Measurements from ENCODE around the gene LMO7. TPM values are rescaled to one million over a fixed set of nuclear protein-coding genes. Genes with fewer than 3 reads are reported as not detected.

The LMO7 gene
- total and polyA plus RNA-seq, 8 donors: 14.7 to 50.4 (median 29.1) TPM

DNA sequence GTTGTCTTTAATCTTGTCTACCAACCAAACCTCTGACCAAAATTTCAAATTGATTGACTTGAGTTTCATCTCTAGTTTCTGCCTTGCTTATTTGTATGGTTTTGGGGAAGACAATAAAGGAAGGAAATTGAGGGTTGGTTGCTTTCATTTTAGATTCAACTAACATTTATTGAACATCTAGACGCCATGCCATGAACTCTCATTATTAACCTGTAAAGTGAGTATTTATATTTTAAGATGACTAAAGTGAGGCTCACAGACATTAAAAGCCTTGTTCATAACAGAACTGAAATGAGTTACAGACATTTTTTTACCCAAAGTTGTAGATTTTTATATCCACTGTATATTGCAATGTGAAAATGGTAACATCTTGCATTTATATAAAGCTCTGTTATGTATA is 239.3 kb downstream of the LMO7 start:
- no peak overlapping the region for H3K4me3 ChIP-seq
- WGBS, 2 donors: 77 to 92% methylated on average over 1 of the region's 1 CpG
- ATAC-seq (no peak), FAIRE-seq (peak; percentile 9), DNase-seq (no peak)
- H3K27ac ChIP-seq: no peak overlapping the region
- intact Hi-C loops (cut with DNase I): loop anchor here (5.0 to 10.0 kb wide), 3 partner anchors 597 to 1029 kb away; no protein-coding TSS in a partner anchor
- no peaks in the 10 kb centered on the region for H3K9me3 ChIP-seq
- no peaks in the 10 kb centered on the region for H3K27me3 ChIP-seq
- H3K4me1 ChIP-seq: no peaks in the 10 kb centered on the region
- no peaks in the 10 kb centered on the region for H3K36me3 ChIP-seq
- TF ChIP-seq, protein P1, sequence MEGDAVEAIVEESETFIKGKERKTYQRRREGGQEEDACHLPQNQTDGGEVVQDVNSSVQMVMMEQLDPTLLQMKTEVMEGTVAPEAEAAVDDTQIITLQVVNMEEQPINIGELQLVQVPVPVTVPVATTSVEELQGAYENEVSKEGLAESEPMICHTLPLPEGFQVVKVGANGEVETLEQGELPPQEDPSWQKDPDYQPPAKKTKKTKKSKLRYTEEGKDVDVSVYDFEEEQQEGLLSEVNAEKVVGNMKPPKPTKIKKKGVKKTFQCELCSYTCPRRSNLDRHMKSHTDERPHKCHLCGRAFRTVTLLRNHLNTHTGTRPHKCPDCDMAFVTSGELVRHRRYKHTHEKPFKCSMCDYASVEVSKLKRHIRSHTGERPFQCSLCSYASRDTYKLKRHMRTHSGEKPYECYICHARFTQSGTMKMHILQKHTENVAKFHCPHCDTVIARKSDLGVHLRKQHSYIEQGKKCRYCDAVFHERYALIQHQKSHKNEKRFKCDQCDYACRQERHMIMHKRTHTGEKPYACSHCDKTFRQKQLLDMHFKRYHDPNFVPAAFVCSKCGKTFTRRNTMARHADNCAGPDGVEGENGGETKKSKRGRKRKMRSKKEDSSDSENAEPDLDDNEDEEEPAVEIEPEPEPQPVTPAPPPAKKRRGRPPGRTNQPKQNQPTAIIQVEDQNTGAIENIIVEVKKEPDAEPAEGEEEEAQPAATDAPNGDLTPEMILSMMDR (IDR thresholded peaks at IDR 0.05): no peak

DNA sequence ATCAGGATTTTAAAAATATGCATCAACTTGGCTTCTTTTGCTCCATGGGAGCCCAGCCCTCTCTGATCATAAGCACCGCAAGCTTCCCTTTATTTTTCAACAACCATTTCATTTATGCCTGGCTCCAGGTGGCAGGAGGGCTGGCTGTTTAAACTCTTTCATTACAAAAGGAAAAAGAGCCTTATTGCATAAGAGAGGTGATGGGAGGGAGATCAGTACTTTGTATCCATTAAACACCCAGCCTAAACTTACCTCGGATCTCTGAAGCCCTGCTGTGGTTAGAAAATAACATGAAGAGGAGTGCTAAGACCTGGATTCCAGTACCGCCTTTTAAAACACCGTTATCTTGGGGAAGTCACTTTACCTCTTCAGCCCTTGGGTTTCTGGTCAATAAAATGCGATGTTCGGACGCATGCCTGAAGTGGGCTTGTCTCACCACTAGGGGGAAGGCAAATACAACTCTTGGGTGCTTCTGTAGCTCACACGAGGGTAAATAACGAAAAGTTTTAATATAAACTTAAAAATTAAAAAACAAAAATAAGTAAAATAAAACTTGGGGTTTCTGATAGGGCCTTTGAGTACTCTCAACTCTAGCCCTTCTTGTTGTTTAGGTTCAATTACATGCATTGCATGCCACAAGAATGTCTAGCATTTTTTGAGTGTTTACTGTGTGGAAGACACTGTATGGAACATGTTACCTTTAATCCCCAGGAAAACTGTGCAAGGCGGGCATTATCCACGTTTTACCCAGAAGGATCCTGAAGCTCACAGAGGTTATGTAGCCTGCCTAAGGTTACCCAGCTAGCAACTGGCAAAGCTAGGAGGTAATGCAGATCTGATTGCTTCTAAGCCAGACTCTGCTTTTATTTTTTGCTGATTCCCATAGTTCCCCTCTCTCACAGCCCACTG is 240.3 kb downstream of the LMO7 start:
- Histone ChIP-seq H3K4me3 (no peak overlapping the region), H3K27ac (no peak overlapping the region), H3K4me1 (no peaks in the 10 kb centered on the region), H3K9me3 (no peaks in the 10 kb centered on the region), H3K36me3 (no peaks in the 10 kb centered on the region), H3K27me3 (no peaks in the 10 kb centered on the region)
- ATAC-seq: peak; percentile 91 to 98 (median 94)
- WGBS, 2 donors: 8 to 11% methylated on average over 11 of the region's 11 CpGs
- intact Hi-C loops (cut with DNase I): loop anchor here (5.0 to 10.0 kb wide), 3 partner anchors 596 to 1028 kb away; no protein-coding TSS in a partner anchor
- DNase-seq: peak in 4 of 6 donors; percentile 23 to 66 (median 34)
- peak; percentile 65 for FAIRE-seq
- TF ChIP-seq, protein P1 (IDR thresholded peaks at IDR 0.05): peak; percentile 62 to 93 (median 86)

DNA sequence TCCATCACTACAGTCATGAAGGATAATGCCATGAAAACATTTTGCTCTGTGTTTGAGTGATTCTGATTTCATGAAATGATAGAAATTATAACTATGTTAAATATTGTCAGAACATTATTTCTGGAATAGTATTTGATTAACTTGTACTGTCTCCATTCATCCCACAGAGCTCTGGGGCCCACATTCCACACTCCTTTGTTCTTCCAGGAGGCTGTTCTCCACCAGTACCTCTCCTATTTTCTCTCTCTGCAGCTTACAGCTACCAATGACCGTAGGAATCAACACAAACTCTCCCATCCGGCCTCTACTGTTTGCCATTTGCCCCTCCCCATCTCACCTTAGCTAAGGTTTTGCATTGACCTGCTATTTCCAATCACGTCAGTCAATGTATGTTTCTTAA is 240.9 kb downstream of the LMO7 start:
- TF ChIP-seq, protein P1 (IDR thresholded peaks at IDR 0.05): no peak
- WGBS, 2 donors: 81 to 89% methylated on average over 3 of the region's 3 CpGs
- Histone ChIP-seq H3K9me3 (no peaks in the 10 kb centered on the region), H3K4me1 (no peaks in the 10 kb centered on the region), H3K27me3 (no peaks in the 10 kb centered on the region), H3K36me3 (no peaks in the 10 kb centered on the region), H3K4me3 (no peak overlapping the region), H3K27ac (no peak overlapping the region)
- FAIRE-seq: no peak
- intact Hi-C loops (cut with DNase I): loop anchor here (5.0 to 10.0 kb wide), 3 partner anchors 595 to 1028 kb away; no protein-coding TSS in a partner anchor
- no peak for DNase-seq
- no peak for ATAC-seq

DNA sequence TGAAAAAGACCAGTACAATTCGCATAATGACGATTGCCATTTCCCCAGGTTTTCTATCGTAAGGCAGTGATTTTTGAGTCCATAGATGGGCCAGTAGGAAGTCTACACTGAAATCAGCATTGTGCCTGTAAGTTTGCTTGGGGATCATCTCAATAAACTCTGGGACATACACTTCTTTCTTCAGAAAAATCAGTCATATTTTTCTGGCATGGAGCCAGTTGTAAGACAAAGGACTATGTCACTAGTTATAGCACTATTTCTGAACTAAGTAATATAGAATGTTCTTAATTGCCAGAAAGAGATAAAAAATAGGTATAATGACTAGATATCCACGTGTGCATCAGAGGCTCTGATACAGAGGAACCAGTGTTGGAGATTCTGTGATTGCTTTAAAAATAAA is 243.5 kb downstream of the LMO7 start:
- WGBS, 2 donors: 74 to 77% methylated on average over 4 of the region's 4 CpGs
- FAIRE-seq (no peak), DNase-seq (no peak), ATAC-seq (no peak)
- intact Hi-C loops (cut with DNase I): loop anchor here (5.0 to 10.0 kb wide), 4 partner anchors 588 to 1025 kb away; no protein-coding TSS in a partner anchor
- Histone ChIP-seq H3K9me3 (no peaks in the 10 kb centered on the region), H3K4me3 (no peak overlapping the region), H3K36me3 (no peaks in the 10 kb centered on the region), H3K4me1 (no peaks in the 10 kb centered on the region), H3K27me3 (no peaks in the 10 kb centered on the region), H3K27ac (no peak overlapping the region)
- TF ChIP-seq, protein P1 (IDR thresholded peaks at IDR 0.05): no peak

All from pancreas (tissue), 10 donors.